T-helper 1 cell treated with Interleukin-12 subunit alpha and Interleukin-12 subunit beta and Interleukin-4 antibody, amounts not matched to agents 30 ng/mL and 1 ng/mL, for 36 hours (primary cell): ENCODE data around the gene SCO2. TPM values are rescaled to one million over a fixed set of nuclear protein-coding genes. Genes with fewer than 3 reads are reported as not detected.

Source experiments
- intact Hi-C: fragments of 100-400 bp; cut with micrococcal nuclease; formaldehyde crosslinking; loops from one replicate; pipeline ENCODE4 v1.15.1; 2024
- total RNA-seq: library from RNA; stranded (reverse); gene quantifications from 2 replicates; pipeline ENCODE4 v1.2.3, GENCODE V29; 2022

The SCO2 gene
- total RNA-seq, 1 donor from 2014 or later, result 11.0 TPM

- intact Hi-C loops, result no loop called here
These were observed 7.7 kb upstream of the SCO2 start for GRCh38 chr22:50532824-50533796.

GRCh38 chr22:50531962-50532674, 6.7 kb upstream of the SCO2 start:
- intact Hi-C loops, result loop anchor here (1.0 to 2.0 kb wide), 3 partner anchors 7 to 89 kb away; partner anchors contain the start of gene CHKB

DNA sequence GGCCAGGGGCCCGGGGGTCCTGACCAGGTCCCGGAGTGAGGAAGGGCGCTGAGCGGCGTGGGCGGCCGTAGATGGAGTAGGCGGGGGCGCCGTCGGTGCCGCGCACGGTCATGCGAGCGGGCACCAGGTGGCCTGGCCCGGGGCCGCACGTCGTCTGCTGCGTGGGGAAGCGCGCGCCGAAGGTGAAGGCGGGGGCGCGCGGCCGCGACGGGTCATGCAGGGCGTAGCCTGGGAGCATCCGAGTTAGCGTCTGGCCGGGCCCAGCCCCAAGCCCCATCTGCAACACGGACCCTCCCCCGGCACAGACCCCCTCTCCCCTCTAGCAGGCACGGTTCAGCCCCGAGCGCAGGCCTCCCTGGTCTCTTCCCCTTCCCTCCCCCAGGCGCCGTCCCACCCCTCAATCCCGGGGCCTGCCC, 6.2 kb upstream of the SCO2 start:
- intact Hi-C loops, result loop anchor here (1.0 to 2.0 kb wide), 3 partner anchors 8 to 89 kb away; partner anchors contain the start of gene CHKB

DNA sequence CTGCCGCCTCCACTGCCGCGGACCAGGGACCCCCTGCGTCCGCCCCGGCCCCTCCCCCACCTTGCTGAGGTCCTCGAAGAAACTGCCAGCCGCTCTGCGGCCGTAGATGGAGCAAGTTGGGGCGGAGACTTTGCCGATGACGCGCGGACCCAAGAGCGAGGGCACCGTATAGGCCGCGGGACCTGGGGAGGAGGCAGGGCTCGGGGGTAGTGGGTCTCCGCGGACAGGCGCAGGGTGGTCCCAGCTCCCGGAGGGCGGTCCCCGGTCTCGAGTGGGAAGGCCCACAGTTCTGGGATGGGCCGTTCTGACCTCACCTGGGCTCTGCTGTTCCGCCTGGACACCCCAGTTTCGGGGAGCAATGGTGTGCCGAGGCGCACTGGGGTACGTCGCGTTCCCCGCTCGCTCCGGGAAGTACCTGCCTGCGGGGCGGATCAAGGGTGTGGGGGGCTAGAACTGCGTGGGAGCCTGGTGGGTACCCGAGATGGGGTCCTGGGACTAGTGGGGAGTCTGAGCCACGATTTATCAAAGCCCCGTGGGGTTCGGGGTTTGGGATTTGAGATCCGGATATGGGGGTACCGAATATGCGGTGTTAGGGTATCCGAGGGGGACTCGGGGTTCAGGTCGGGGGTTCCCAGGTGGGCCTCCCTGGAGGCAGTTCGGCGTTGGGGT, 5.6 kb upstream of the SCO2 start:
- intact Hi-C loops, result loop anchor here (1.0 to 2.0 kb wide), 5 partner anchors 8 to 90 kb away; partner anchors contain the start of genes CHKB and SYCE3

DNA sequence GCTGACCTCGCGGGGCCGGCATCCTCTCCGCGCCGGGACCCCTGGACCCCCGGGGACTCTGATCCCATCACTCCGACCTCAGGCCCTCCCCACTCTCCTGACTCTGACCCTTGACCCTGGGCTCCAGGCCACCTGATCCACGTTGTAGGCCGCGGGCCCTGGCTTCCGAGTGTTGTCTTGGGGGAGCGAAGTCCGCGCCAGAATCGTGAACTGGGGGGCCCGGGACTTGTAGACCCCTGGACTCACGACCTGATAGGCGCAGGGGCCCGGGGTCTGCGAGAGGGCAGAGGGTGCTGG, 5.1 kb upstream of the SCO2 start:
- intact Hi-C loops, result loop anchor here (1.0 to 2.0 kb wide), 3 partner anchors 14 to 90 kb away; partner anchors contain the start of gene SYCE3

GRCh38 chr22:50529897-50530579, 4.6 kb upstream of the SCO2 start, which contains the start of gene TYMP:
Gene TYMP, minus strand, starts transcription at chr22:50530012. Its CDS starts 303 bp downstream, at chr22:50529709.
- intact Hi-C loops, result loop anchor here (1.0 to 5.0 kb wide), 6 partner anchors 14 to 568 kb away; partner anchors contain the start of genes PIM3 and SYCE3

GRCh38 chr22:50529416-50529896, 4.1 kb upstream of the SCO2 start:
- intact Hi-C loops, result loop anchor here (5.0 kb wide), 3 partner anchors 57 to 567 kb away; partner anchors contain the start of gene PIM3

GRCh38 chr22:50528682-50529415, 3.5 kb upstream of the SCO2 start:
- intact Hi-C loops, result loop anchor here (5.0 kb wide), 3 partner anchors 57 to 567 kb away; partner anchors contain the start of gene PIM3

GRCh38 chr22:50527921-50528681, 2.7 kb upstream of the SCO2 start:
- intact Hi-C loops, result loop anchor here (2.0 to 5.0 kb wide), 4 partner anchors 56 to 566 kb away; partner anchors contain the start of gene PIM3

DNA sequence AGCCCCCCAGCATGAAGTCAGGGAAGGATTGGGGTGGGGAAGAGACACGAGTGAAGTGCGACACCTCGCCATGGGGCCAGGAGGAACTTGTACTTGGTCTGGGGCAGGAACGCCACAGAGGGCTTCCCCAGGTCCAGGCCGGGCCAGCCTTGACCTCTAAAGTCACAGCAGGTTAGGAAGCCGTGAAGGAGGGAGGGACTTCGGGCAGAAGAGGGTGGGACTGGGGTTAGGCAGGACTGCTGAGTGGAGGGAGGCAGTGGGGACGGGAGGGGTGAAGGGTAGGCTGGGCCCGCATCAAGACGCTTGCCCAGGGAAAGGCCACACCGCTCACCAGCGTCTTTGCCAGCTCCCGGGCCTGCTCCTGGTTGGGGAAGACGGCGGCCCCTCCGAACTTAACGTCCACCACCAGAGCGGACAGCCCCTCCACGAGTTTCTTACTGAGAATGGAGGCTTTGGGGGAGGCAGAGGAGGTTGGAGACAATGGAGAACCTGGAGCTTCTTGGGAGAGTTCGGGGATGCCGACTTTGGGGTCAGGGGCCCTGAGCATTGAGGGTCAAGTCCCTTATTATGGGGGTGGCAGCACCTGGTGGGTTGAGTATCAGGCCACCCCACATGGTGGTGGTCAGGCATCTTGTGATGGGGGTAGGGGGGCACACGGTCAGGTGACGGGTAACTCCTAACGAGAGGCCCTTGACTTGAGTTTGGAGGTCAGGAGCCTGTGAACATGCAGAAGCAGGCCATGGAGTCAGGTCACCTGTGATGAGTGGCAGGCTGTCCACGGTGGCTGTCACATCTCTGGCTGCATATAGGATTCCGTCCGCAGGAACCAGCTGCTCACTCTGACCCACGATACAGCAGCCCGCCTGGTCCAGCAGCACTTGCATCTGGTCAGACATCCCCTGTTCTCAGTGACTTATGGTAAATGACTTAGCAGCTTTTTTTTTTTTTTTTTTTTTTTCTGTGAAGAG, 1.7 kb upstream of the SCO2 start:
- intact Hi-C loops, result loop anchor here (1.0 to 5.0 kb wide), 5 partner anchors 36 to 565 kb away; partner anchors contain the start of gene PIM3

- intact Hi-C loops, result loop anchor here (1.0 to 5.0 kb wide), 5 partner anchors 37 to 564 kb away; partner anchors contain the start of gene PIM3
These were observed 873 bp upstream of the SCO2 start for GRCh38 chr22:50526108-50526833.

- intact Hi-C loops, result loop anchor here (1.0 to 5.0 kb wide), 8 partner anchors 17 to 563 kb away; partner anchors contain the start of genes CHKB, NCAPH2 and PIM3
These were observed 385 bp upstream of the SCO2 start for GRCh38 chr22:50525858-50526107.

DNA sequence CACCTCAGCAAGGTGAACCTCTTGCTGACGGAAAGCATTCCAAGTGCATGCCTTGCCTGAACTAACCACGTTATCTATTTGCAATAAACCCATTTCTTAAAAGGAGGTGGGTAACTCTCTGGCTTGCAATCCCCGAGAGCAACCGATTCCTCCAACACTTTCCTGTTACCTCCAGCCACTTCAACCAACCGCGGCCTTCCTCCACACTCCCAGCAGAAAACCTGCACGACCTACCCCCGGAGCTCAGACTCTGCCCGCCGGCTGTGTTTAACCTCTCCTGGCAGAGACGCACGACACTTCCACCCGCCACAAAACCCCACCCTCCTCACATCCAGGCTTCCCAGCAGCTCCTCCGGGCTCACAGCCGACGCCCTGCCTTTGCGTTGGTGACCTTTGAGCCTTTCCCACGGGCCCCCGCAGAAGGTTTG, 708 bp downstream of the SCO2 start:
- intact Hi-C loops, result loop anchor here (1.0 to 5.0 kb wide), 6 partner anchors 16 to 562 kb away; partner anchors contain the start of genes CHKB, NCAPH2 and PIM3

GRCh38 chr22:50523806-50524675, 1.4 kb downstream of the SCO2 start:
- intact Hi-C loops, result no loop called here

GRCh38 chr22:50523458-50523805, 2.0 kb downstream of the SCO2 start:
- intact Hi-C loops, result no loop called here
